ENCODE results near the gene IMPDH1. TPM values are rescaled to one million over a fixed set of nuclear protein-coding genes. Genes with fewer than 3 reads are reported as not detected.

IMPDH1 gene
- total and polyA plus RNA-seq, 4 experiments from 2014 or later: 43.0 to 55.9 (median 48.7) TPM

DNA sequence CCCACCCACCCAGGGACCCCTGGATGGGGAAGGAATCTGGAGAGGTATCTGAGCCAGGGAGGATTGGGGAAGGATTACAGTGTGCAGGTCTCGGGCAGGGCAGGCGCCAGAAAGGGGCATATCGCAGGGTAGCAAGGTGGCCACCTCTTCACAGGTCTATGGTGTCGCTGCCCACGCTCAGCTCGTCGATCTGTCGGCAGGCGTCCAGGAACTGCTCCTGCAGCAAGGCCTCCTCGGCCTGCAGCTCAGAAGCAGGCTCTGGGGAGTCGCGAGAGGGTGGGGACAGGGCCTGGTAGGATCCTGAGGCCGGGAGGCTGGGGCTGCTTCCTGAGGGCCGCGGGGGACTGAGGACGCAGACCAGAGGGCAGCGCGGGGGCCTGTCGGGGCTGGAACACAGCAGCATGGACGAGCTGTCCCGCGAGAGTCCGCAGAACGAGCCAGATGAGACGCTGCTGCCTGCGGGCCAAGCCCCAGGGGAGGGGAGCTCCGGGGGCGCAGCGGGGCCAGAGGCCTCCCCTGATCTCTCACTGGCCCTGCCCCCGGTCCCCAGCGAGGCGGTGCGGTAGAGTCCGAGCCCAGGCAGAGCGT lies 59.0 kb downstream of the IMPDH1 start:
- CTCF ChIA-PET (ENCODE audit: partially characterized antibody): interaction anchor here (0.6 to 9.2 kb wide), 3 partner anchors 22 to 75 kb away, joined by 3 to 186 read pairs (median 76); no protein-coding TSS in a partner anchor
- Mint-ChIP-seq H3K36me3 (no peaks in the 10 kb centered on the region), H3K9me3 (no peaks in the 10 kb centered on the region), H3K4me1 (peaks cover 0 to 10% (median 2%) of the 10 kb centered on the region in 4 donors), H3K4me3 (peak overlapping the region in 6 of 8 donors; percentile 25 to 73 (median 60)), H3K27ac (peak overlapping the region in 1 of 7 donors; percentile 29), H3K27me3 (peaks cover 17 to 21% of the 10 kb centered on the region in 2 donors)
- Histone ChIP-seq H3K27me3 (ENCODE audit: insufficient read depth, low read length) (peaks cover 7% of the 10 kb centered on the region), H3K9me3 (ENCODE audit: control insufficient read depth in 1 of 2, low read length in 2 of 2) (no peaks in the 10 kb centered on the region), H3K27ac (ENCODE audit: low read depth, low read length) (no peak overlapping the region), H3K4me1 (ENCODE audit: insufficient read depth, low read length) (no peaks in the 10 kb centered on the region), H3K4me3 (ENCODE audit: low read length in 2 of 2) (no peak overlapping the region), H3K36me3 (ENCODE audit: insufficient read depth, low read length) (no peaks in the 10 kb centered on the region)
- DNase-seq: no peak
- intact Hi-C loops (cut with micrococcal nuclease): no loop called here
- POLR2A ChIA-PET (ENCODE audit: partially characterized antibody): interaction anchor here (1.1 kb wide), 1 partner anchor 59 kb away, joined by 3 read pairs; the partner anchor contains the start of gene IMPDH1

- Mint-ChIP-seq H3K27ac (no peak overlapping the region), H3K36me3 (no peaks in the 10 kb centered on the region), H3K27me3 (peaks cover 17 to 21% of the 10 kb centered on the region in 2 donors)
Observed at GRCh38 chr7:128349466-128349825, 60.3 kb downstream of the IMPDH1 start.

GRCh38 chr7:128347647-128348097 lies 62.1 kb downstream of the IMPDH1 start:
- peaks cover 10% of the 10 kb centered on the region for H3K4me1 ChIP-seq (ENCODE audit: insufficient read depth, low read length)
- POLR2A ChIA-PET (ENCODE audit: partially characterized antibody): interaction anchor here (1.1 to 2.0 kb wide), 2 partner anchors 40 to 62 kb away, joined by 3 to 16 read pairs; partner anchors contain the start of gene IMPDH1
- Mint-ChIP-seq H3K27ac (peak overlapping the region in 1 of 7 donors; percentile 3), H3K4me1 (peaks cover 6 to 18% (median 8%) of the 10 kb centered on the region in 4 donors), H3K36me3 (no peaks in the 10 kb centered on the region), H3K27me3 (peaks cover 8 to 9% of the 10 kb centered on the region in 2 donors), H3K4me3 (peak overlapping the region in 1 of 8 donors; percentile 6), H3K9me3 (no peaks in the 10 kb centered on the region)
- intact Hi-C loops (cut with micrococcal nuclease): loop anchor here (1.0 to 10.0 kb wide), 3 partner anchors 40 to 107 kb away; partner anchors contain the start of gene HILPDA
- H3K4me3 ChIP-seq (ENCODE audit: low read length in 2 of 2): no peak overlapping the region
- CTCF ChIA-PET (ENCODE audit: partially characterized antibody): interaction anchor here (0.7 to 9.2 kb wide), 18 partner anchors 8 to 113 kb away, joined by 3 to 186 read pairs (median 4); partner anchors contain the start of gene HILPDA
- H3K27me3 ChIP-seq (ENCODE audit: insufficient read depth, low read length): no peaks in the 10 kb centered on the region
- H3K9me3 ChIP-seq (ENCODE audit: control insufficient read depth in 1 of 2, low read length in 2 of 2): no peaks in the 10 kb centered on the region
- H3K36me3 ChIP-seq (ENCODE audit: insufficient read depth, low read length): no peaks in the 10 kb centered on the region
- peak; percentile 26 to 51 (median 38) for DNase-seq
- H3K27ac ChIP-seq (ENCODE audit: low read depth, low read length): no peak overlapping the region

More at GRCh38 chr7:128349466-128349825, 60.3 kb downstream of the IMPDH1 start:
- ChIA-PET CTCF (ENCODE audit: partially characterized antibody) (interaction anchor here (2.1 to 9.2 kb wide), 5 partner anchors 9 to 111 kb away, joined by 6 to 186 read pairs (median 26); partner anchors contain the start of gene HILPDA), POLR2A (ENCODE audit: partially characterized antibody) (interaction anchor here (1.1 kb wide), 1 partner anchor 10 kb away, joined by 3 read pairs; no protein-coding TSS in a partner anchor)
- Histone ChIP-seq H3K27me3 (ENCODE audit: insufficient read depth, low read length) (peaks cover 7% of the 10 kb centered on the region), H3K4me1 (ENCODE audit: insufficient read depth, low read length) (no peaks in the 10 kb centered on the region), H3K27ac (ENCODE audit: low read depth, low read length) (no peak overlapping the region), H3K4me3 (ENCODE audit: low read length in 2 of 2) (no peak overlapping the region), H3K36me3 (ENCODE audit: insufficient read depth, low read length) (no peaks in the 10 kb centered on the region), H3K9me3 (ENCODE audit: control insufficient read depth in 1 of 2, low read length in 2 of 2) (no peaks in the 10 kb centered on the region)
- DNase-seq: no peak
- H3K9me3 Mint-ChIP-seq: no peaks in the 10 kb centered on the region
- H3K4me3 Mint-ChIP-seq: peak overlapping the region in 2 of 8 donors; percentile 5 to 23
- intact Hi-C loops (cut with micrococcal nuclease): loop anchor here (10.0 kb wide), 1 partner anchor 105 kb away; the partner anchor contains the start of gene HILPDA
- peaks cover 0 to 10% (median under 1%) of the 10 kb centered on the region in 4 donors for H3K4me1 Mint-ChIP-seq

DNA sequence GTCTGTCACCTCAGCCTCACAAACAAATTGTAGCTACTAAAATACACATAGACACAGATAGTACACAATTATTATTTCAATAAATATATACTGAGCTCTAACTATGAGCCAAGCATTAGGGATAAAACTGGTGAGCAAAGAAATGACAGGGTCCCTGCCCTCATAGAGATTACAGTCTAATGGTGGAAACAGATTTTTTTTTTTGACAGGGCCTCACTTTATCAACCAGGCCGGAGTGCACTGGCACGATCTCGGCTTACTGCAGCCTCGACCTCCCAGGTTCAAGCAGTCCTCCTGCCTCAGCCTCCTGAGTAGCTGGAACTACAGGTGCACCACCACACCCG lies 65.4 kb downstream of the IMPDH1 start:
- Mint-ChIP-seq H3K27ac (peak overlapping the region in 2 of 7 donors; percentile 51 to 95), H3K36me3 (peaks cover 6 to 10% of the 10 kb centered on the region in 2 donors), H3K4me1 (peaks cover 20 to 40% (median 29%) of the 10 kb centered on the region in 4 donors), H3K4me3 (peak overlapping the region in 3 of 8 donors; percentile 71 to 95 (median 95)), H3K27me3 (peaks cover 3 to 6% of the 10 kb centered on the region in 2 donors), H3K9me3 (no peaks in the 10 kb centered on the region)
- Histone ChIP-seq H3K9me3 (ENCODE audit: control insufficient read depth in 1 of 2, low read length in 2 of 2) (no peaks in the 10 kb centered on the region), H3K36me3 (ENCODE audit: insufficient read depth, low read length) (no peaks in the 10 kb centered on the region), H3K4me1 (ENCODE audit: insufficient read depth, low read length) (peaks cover 27% of the 10 kb centered on the region), H3K4me3 (ENCODE audit: low read length in 2 of 2) (no peak overlapping the region), H3K27ac (ENCODE audit: low read depth, low read length) (no peak overlapping the region), H3K27me3 (ENCODE audit: insufficient read depth, low read length) (no peaks in the 10 kb centered on the region)
- intact Hi-C loops (cut with micrococcal nuclease): loop anchor here (5.0 to 10.0 kb wide), 3 partner anchors 110 to 692 kb away; partner anchors contain the start of genes HILPDA, METTL2B and SND1
- ChIA-PET POLR2A (ENCODE audit: partially characterized antibody) (interaction anchor here (0.7 to 1.8 kb wide), 10 partner anchors 13 to 880 kb away, joined by 3 to 8 read pairs (median 4); partner anchors contain the start of genes AHCYL2, GCC1, HILPDA and METTL2B), CTCF (ENCODE audit: partially characterized antibody) (interaction anchor here (0.8 to 9.2 kb wide), 13 partner anchors 8 to 130 kb away, joined by 3 to 186 read pairs (median 6); no protein-coding TSS in a partner anchor)
- no peak for DNase-seq

- Mint-ChIP-seq H3K9me3 (no peaks in the 10 kb centered on the region), H3K36me3 (peaks cover 6 to 16% of the 10 kb centered on the region in 2 donors), H3K4me1 (peaks cover 20 to 40% (median 29%) of the 10 kb centered on the region in 4 donors), H3K27me3 (peaks cover 2 to 3% of the 10 kb centered on the region in 2 donors), H3K27ac (peak within 1 kb of the TSS; percentile 92 to 97 (median 96)), H3K4me3 (peak within 1 kb of the TSS; percentile 95 to 98 (median 96))
- intact Hi-C loops (cut with micrococcal nuclease): loop anchor here (1.0 to 10.0 kb wide), 6 partner anchors 17 to 881 kb away; partner anchors contain the start of genes HILPDA, METTL2B, PRRT4 and SND1
- Histone ChIP-seq H3K27ac (ENCODE audit: low read depth, low read length) (peak within 1 kb of the TSS; percentile 69), H3K27me3 (ENCODE audit: insufficient read depth, low read length) (no peaks in the 10 kb centered on the region), H3K9me3 (ENCODE audit: control insufficient read depth in 1 of 2, low read length in 2 of 2) (no peaks in the 10 kb centered on the region), H3K36me3 (ENCODE audit: insufficient read depth, low read length) (peaks cover 4% of the 10 kb centered on the region), H3K4me1 (ENCODE audit: insufficient read depth, low read length) (peaks cover 27% of the 10 kb centered on the region), H3K4me3 (ENCODE audit: low read length in 2 of 2) (peak within 1 kb of the TSS; percentile 82 to 83)
- ChIA-PET CTCF (ENCODE audit: partially characterized antibody) (interaction anchor here (1.0 to 9.2 kb wide), 13 partner anchors 9 to 712 kb away, joined by 3 to 186 read pairs (median 6); no protein-coding TSS in a partner anchor), POLR2A (ENCODE audit: partially characterized antibody) (interaction anchor here (0.7 to 1.8 kb wide), 12 partner anchors 9 to 881 kb away, joined by 3 to 8 read pairs (median 4); partner anchors contain the start of genes AHCYL2, GCC1, HILPDA and METTL2B)
- DNase-seq: peak; percentile 88 to 93 (median 90)
Observed at GRCh38 chr7:128343554-128344430, 66.0 kb downstream of the IMPDH1 start, which contains the start of gene RBM28. Gene RBM28 (minus strand): TSS chr7:128343908. CDS start chr7:128343793, 115 bp downstream.
